Glutamatergic neuron (in vitro differentiated cells): ENCODE data around the gene ANO2. TPM values are rescaled to one million over a fixed set of nuclear protein-coding genes. Genes with fewer than 3 reads are reported as not detected.
"Not testable (repeated sequence)": the region's sequence is repeated elsewhere in the genome, so short reads cannot be mapped to it uniquely, and the experiment has no call there.

ENCODE experiments used
- DNase-seq: peaks from one replicate; pipeline ENCODE4 v3.0.0; 2022
- H3K27ac Mint-ChIP-seq: one replicate; pipeline ENCODE4 v1.8.0; 2020; ENCODE audit warnings: mild to moderate bottlenecking, mixed read lengths, inconsistent platforms; ENCODE audit not compliant: unreplicated experiment
- H3K27me3 Mint-ChIP-seq: one replicate; pipeline ENCODE4 v1.8.0; 2020; ENCODE audit warnings: mild to moderate bottlenecking, moderate library complexity, mixed read lengths, inconsistent platforms; ENCODE audit not compliant: unreplicated experiment
- H3K36me3 Mint-ChIP-seq: one replicate; pipeline ENCODE4 v1.8.0; 2020; ENCODE audit warnings: mild to moderate bottlenecking, mixed read lengths, inconsistent platforms; ENCODE audit not compliant: unreplicated experiment
- H3K4me1 Mint-ChIP-seq: one replicate; pipeline ENCODE4 v1.8.0; 2020; ENCODE audit warnings: mild to moderate bottlenecking, low read depth, mixed read lengths, inconsistent platforms; ENCODE audit not compliant: unreplicated experiment
- H3K4me3 Mint-ChIP-seq: one replicate; pipeline ENCODE4 v1.8.0; 2020; ENCODE audit warnings: mild to moderate bottlenecking, mixed read lengths, inconsistent platforms; ENCODE audit not compliant: unreplicated experiment
- H3K9me3 Mint-ChIP-seq: one replicate; pipeline ENCODE4 v1.8.0; 2020; ENCODE audit warnings: mild to moderate bottlenecking, moderate library complexity, mixed read lengths, inconsistent platforms; ENCODE audit not compliant: unreplicated experiment
- total RNA-seq: library from RNA; stranded (reverse); fragmentation: NEBNext Ultra II Directional; extraction: Animal tissue kit (Norgen Biotek cat#: 25700); gene quantifications from one replicate; pipeline ENCODE4 v1.2.1, GENCODE V29; 2021; ENCODE audit not compliant: unreplicated experiment
- TF ChIP-seq, protein P1 (sequence below): fragments of 200-600 bp; sonication (generic); IDR thresholded peaks from one replicate; pipeline ENCODE4 v1.5.0; 2021; ENCODE audit not compliant: partially characterized antibody, unreplicated experiment

The ANO2 gene
- total RNA-seq, 1 donor from 2014 or later: not detected

DNA sequence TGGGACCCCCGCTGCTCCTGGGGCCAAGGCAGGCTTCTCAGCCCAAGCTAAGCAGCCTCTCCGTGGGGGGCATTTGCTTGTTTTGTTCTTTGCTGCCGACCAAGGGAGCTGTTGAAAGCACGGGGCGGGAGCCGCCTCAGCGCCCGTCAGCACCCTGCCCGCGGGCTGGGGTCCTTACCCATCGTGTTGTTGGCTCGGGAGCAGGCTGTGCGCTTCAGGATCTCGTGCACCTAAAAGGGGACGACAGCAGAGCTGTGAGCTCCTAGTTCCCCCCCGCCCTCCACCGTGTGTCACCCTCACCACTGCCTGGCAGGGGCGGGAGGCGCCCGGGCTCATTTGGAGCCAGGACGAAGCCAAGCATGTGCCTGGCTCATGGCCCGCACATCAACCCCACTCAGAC is 117.5 kb downstream of the ANO2 start:
- no peak overlapping the region for H3K4me3 Mint-ChIP-seq
- peaks cover 18% of the 10 kb centered on the region for H3K36me3 Mint-ChIP-seq
- TF ChIP-seq, protein P1, sequence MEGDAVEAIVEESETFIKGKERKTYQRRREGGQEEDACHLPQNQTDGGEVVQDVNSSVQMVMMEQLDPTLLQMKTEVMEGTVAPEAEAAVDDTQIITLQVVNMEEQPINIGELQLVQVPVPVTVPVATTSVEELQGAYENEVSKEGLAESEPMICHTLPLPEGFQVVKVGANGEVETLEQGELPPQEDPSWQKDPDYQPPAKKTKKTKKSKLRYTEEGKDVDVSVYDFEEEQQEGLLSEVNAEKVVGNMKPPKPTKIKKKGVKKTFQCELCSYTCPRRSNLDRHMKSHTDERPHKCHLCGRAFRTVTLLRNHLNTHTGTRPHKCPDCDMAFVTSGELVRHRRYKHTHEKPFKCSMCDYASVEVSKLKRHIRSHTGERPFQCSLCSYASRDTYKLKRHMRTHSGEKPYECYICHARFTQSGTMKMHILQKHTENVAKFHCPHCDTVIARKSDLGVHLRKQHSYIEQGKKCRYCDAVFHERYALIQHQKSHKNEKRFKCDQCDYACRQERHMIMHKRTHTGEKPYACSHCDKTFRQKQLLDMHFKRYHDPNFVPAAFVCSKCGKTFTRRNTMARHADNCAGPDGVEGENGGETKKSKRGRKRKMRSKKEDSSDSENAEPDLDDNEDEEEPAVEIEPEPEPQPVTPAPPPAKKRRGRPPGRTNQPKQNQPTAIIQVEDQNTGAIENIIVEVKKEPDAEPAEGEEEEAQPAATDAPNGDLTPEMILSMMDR: no peak
- peaks cover 2% of the 10 kb centered on the region for H3K9me3 Mint-ChIP-seq
- H3K27me3 Mint-ChIP-seq: peaks cover 3% of the 10 kb centered on the region
- no peaks in the 10 kb centered on the region for H3K4me1 Mint-ChIP-seq
- DNase-seq: no peak
- H3K27ac Mint-ChIP-seq: no peak overlapping the region

DNA sequence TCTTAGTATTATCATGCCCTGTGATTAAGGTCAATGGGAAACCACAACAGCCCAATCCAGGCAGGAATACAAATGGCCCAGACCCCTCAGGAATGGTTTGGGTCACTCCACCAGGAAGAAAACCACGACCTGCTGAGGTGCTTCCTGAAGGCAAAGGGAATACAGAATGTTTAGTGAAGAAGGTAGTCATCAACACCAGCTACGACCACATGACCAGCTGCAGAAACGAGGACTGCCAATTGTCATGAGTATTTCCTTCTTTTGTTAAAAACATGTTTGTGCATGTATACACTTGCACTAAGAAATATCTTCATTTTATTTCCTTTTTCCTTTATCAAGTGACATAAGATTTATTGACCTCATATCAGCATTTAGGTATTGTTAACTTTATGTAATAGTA is 119.3 kb downstream of the ANO2 start:
- peaks cover 24% of the 10 kb centered on the region for H3K36me3 Mint-ChIP-seq
- not testable (repeated sequence) for H3K9me3 Mint-ChIP-seq, H3K4me1 Mint-ChIP-seq, H3K4me3 Mint-ChIP-seq, H3K27ac Mint-ChIP-seq, DNase-seq, H3K27me3 Mint-ChIP-seq

GRCh38 chr12:5818877-5819276 is 126.2 kb downstream of the ANO2 start:
- H3K4me1 Mint-ChIP-seq, H3K9me3 Mint-ChIP-seq, H3K27me3 Mint-ChIP-seq, H3K27ac Mint-ChIP-seq, H3K4me3 Mint-ChIP-seq, DNase-seq: not testable (repeated sequence)
- peaks cover 31% of the 10 kb centered on the region for H3K36me3 Mint-ChIP-seq

DNA sequence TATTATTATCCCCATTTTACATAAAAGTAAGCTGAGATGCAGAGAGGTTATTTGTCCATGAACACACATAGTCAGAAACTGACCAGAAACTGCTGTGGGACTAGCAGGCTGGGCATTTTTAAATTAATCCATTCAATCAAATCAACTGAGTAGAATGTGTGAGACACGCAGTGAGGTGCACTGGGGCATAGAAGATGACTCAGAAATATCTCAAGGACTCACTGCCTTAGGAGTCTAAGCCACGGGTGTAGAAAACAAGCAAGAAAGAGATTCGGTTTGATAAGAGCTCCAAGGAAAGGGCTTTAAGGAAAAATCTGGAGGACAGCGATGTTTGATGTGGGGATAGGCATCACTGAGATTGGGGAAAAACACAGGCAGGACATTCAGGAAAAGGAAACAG is 127.8 kb downstream of the ANO2 start:
- Mint-ChIP-seq H3K36me3 (peaks cover 20% of the 10 kb centered on the region), H3K4me1 (no peaks in the 10 kb centered on the region), H3K27ac (no peak overlapping the region), H3K27me3 (no peaks in the 10 kb centered on the region), H3K4me3 (no peak overlapping the region), H3K9me3 (peaks cover 6% of the 10 kb centered on the region)
- no peak for DNase-seq
- TF ChIP-seq, protein P1: no peak

DNA sequence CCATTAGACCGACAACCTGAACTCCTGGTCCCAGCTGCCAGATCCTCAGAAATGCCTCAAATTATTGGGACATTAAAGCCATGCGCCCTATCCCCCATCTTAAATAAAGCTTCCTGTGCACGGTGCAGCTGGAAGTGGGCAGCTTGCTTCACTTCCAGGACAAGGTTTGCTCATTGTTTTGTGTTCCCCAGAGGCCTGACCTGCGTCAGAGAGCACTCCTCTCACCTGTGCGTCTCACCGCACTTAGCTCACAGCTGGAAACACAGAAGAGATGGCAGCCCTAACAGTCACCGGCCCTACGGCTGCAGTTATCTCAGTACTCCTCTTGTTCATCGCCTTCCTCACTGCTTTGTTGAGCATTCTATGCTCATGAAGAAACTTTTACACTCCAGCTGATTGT is 135.5 kb downstream of the ANO2 start:
- Mint-ChIP-seq H3K4me3 (no peak overlapping the region), H3K36me3 (no peaks in the 10 kb centered on the region), H3K27ac (no peak overlapping the region), H3K27me3 (no peaks in the 10 kb centered on the region), H3K4me1 (no peaks in the 10 kb centered on the region), H3K9me3 (peaks cover 1% of the 10 kb centered on the region)
- no peak for DNase-seq
- TF ChIP-seq, protein P1: no peak

- Mint-ChIP-seq H3K27ac (no peak overlapping the region), H3K36me3 (no peaks in the 10 kb centered on the region), H3K9me3 (peaks cover 1% of the 10 kb centered on the region), H3K27me3 (no peaks in the 10 kb centered on the region), H3K4me3 (no peak overlapping the region), H3K4me1 (no peaks in the 10 kb centered on the region)
- DNase-seq: no peak
- TF ChIP-seq, protein P1: no peak
These were observed 136.1 kb downstream of the ANO2 start for GRCh38 chr12:5808981-5809380.
